Smooth muscle cell (in vitro differentiated cells): ENCODE data around the gene CTDP1. TPM values are rescaled to one million over a fixed set of nuclear protein-coding genes. Genes with fewer than 3 reads are reported as not detected.

Experiments
- DNase-seq: peaks from one replicate; lab custom pipeline; 2025; ENCODE audit not compliant: unreplicated experiment; lab: John Stamatoyannopoulos, UW
- H2AFZ ChIP-seq: fragments of 200-600 bp; sonication (generic); 2 replicates; pipeline ENCODE4 v1.6.0; 2016; ENCODE audit warnings: antibody characterized with exemption, low read depth, mild to moderate bottlenecking
- H3F3A ChIP-seq: fragments of 200-600 bp; sonication (generic); 2 replicates; pipeline ENCODE4 v1.6.0; 2017; ENCODE audit warnings: antibody characterized with exemption, low read depth
- H3K27ac ChIP-seq: fragments of 200-600 bp; sonication (generic); 2 replicates; pipeline ENCODE4 v1.5.1; 2016; ENCODE audit warnings: low read depth, mild to moderate bottlenecking
- H3K27me3 ChIP-seq: fragments of 200-600 bp; sonication (generic); 2 replicates; pipeline ENCODE4 v1.6.1; 2016; ENCODE audit warnings: low read depth, mild to moderate bottlenecking
- H3K36me3 ChIP-seq: fragments of 200-600 bp; sonication (generic); 2 replicates; pipeline ENCODE4 v1.5.1; 2016; ENCODE audit warnings: low read depth
- H3K4me1 ChIP-seq: fragments of 200-600 bp; sonication (generic); 2 replicates; pipeline ENCODE4 v1.5.1; 2016; ENCODE audit warnings: low read depth
- H3K4me2 ChIP-seq: fragments of 200-600 bp; sonication (generic); 2 replicates; pipeline ENCODE4 v1.6.0; 2016; ENCODE audit warnings: mild to moderate bottlenecking
- H3K4me3 ChIP-seq: fragments of 200-600 bp; sonication (generic); 2 replicates; pipeline ENCODE4 v1.5.1; 2016; ENCODE audit warnings: mild to moderate bottlenecking
- H3K79me2 ChIP-seq: fragments of 200-600 bp; sonication (generic); 2 replicates; pipeline ENCODE4 v1.6.0; 2016; ENCODE audit warnings: low read depth, mild to moderate bottlenecking
- H3K9ac ChIP-seq: fragments of 200-600 bp; sonication (generic); 2 replicates; pipeline ENCODE4 v1.6.0; 2016; ENCODE audit warnings: low read depth
- H3K9me3 ChIP-seq: fragments of 200-600 bp; sonication (generic); replicated peaks from 2 replicates; pipeline ENCODE4 v1.5.1; 2016; ENCODE audit warnings: low read depth
- H4K20me1 ChIP-seq: fragments of 200-600 bp; sonication (generic); 2 replicates; pipeline ENCODE4 v1.6.0; 2016; ENCODE audit warnings: low read depth
- WGBS: methylation state at CpG from one replicate; pipeline ENCODE4 v1.1.7; 2016; ENCODE audit warnings: low lambda C conversion rate; 5-methylcytosine and 5-hydroxymethylcytosine counted together
- polyA plus RNA-seq: library from polyadenylated mRNA; unstranded; fragments of >200 nt; fragmentation: Nextera tagmentation; extraction: Ambion mirVana; gene quantifications from 2 replicates; pipeline ENCODE4 v1.2.1, GENCODE V29; 2016
- total RNA-seq: library from RNA; depleted of rRNA; stranded (reverse); fragments of >200 nt; gene quantifications from 2 replicates; pipeline ENCODE4 v1.2.3, GENCODE V29; 2014
- TF ChIP-seq, protein P1 (sequence below): fragments of 200-600 bp; sonication (generic); IDR thresholded peaks from 2 replicates; pipeline ENCODE4 v1.5.1; 2017; ENCODE audit warnings: borderline replicate concordance, mild to moderate bottlenecking, antibody characterized with exemption; ENCODE audit not compliant: insufficient read depth, poor library complexity, severe bottlenecking

Gene CTDP1
- total and polyA plus RNA-seq, 2 experiments from 2014 or later = 14.1 to 18.4 TPM

GRCh38 chr18:79770501-79770815 is 90.9 kb downstream of the CTDP1 start:
- Histone ChIP-seq H4K20me1 (no peaks in the 10 kb centered on the region), H3K4me2 (no peak overlapping the region), H3K9me3 (peaks cover 4% of the 10 kb centered on the region), H3F3A (no peaks in the 10 kb centered on the region), H3K9ac (no peak overlapping the region), H3K27ac (no peak overlapping the region), H3K27me3 (no peaks in the 10 kb centered on the region), H3K36me3 (no peaks in the 10 kb centered on the region), H3K4me1 (no peaks in the 10 kb centered on the region), H2AFZ (no peak overlapping the region), H3K79me2 (no peaks in the 10 kb centered on the region), H3K4me3 (no peak overlapping the region)
- DNase-seq = no peak
- 84% methylated on average over 6 of the region's 11 CpGs for WGBS
- TF ChIP-seq, protein P1, sequence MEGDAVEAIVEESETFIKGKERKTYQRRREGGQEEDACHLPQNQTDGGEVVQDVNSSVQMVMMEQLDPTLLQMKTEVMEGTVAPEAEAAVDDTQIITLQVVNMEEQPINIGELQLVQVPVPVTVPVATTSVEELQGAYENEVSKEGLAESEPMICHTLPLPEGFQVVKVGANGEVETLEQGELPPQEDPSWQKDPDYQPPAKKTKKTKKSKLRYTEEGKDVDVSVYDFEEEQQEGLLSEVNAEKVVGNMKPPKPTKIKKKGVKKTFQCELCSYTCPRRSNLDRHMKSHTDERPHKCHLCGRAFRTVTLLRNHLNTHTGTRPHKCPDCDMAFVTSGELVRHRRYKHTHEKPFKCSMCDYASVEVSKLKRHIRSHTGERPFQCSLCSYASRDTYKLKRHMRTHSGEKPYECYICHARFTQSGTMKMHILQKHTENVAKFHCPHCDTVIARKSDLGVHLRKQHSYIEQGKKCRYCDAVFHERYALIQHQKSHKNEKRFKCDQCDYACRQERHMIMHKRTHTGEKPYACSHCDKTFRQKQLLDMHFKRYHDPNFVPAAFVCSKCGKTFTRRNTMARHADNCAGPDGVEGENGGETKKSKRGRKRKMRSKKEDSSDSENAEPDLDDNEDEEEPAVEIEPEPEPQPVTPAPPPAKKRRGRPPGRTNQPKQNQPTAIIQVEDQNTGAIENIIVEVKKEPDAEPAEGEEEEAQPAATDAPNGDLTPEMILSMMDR = no peak

- Histone ChIP-seq H3K4me2 (no peak overlapping the region), H3K4me1 (no peaks in the 10 kb centered on the region), H3K9ac (no peak overlapping the region), H3F3A (no peaks in the 10 kb centered on the region), H3K27ac (no peak overlapping the region), H4K20me1 (no peaks in the 10 kb centered on the region), H3K9me3 (peaks cover 4% of the 10 kb centered on the region), H2AFZ (no peak overlapping the region), H3K27me3 (no peaks in the 10 kb centered on the region), H3K79me2 (no peaks in the 10 kb centered on the region), H3K4me3 (no peak overlapping the region), H3K36me3 (no peaks in the 10 kb centered on the region)
- DNase-seq = no peak
- TF ChIP-seq, protein P1 = no peak
- WGBS = 89% methylated on average over 6 of the region's 24 CpGs
Measured at GRCh38 chr18:79770826-79771225, 91.2 kb downstream of the CTDP1 start.

DNA sequence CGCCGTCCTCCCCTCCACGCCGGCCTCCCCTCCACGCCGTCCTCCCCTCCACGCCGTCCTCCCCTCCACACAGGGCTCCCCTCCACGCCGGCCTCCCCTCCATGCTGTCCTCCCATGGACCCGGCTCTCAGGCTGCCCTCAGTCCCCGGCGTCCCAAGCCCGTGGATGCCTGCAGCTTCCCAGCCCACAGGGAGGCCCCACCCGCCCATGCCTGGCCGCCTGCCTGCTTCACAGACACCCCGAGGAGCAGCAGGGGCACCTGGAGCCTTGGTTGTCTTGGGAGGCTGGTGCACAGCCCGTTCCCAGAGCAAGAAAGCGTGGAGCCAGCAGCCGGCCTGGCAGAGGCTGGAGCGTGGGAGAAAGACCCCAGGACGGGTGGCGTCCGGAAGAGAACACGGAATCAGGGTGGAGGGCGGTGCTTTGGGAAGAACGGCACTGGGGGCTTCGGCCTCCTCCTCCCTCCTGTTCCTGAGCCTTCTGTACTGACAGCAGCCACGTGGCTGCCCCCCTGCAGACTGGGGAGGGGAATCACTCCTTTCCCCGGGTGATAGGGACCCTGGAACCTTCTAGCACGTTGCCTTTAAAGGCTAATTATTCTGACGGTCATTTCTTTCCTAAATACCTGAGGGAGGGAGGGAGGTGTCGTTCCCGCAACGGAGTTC is 92.0 kb downstream of the CTDP1 start:
- TF ChIP-seq, protein P1 = no peak

More for the DNA sequence above, 92.0 kb downstream of the CTDP1 start:
- Histone ChIP-seq H3K79me2 (no peaks in the 10 kb centered on the region), H3K4me2 (no peak overlapping the region), H3K9ac (no peak overlapping the region), H3K27me3 (no peaks in the 10 kb centered on the region), H3K9me3 (peaks cover 4% of the 10 kb centered on the region), H3F3A (no peaks in the 10 kb centered on the region), H4K20me1 (no peaks in the 10 kb centered on the region), H3K36me3 (no peaks in the 10 kb centered on the region), H3K4me1 (no peaks in the 10 kb centered on the region), H3K4me3 (no peak overlapping the region), H2AFZ (no peak overlapping the region), H3K27ac (no peak overlapping the region)
- DNase-seq = no peak
- 91% methylated on average over 24 of the region's 35 CpGs for WGBS
